Spleen (tissue), 7 donors: ENCODE results near the gene TMEM129.

Source experiments
- CTCF ChIP-seq, 11 experiments: fragments of 200-600 bp in 7 of 11; fragments of 450-650 bp in 4 of 11; sonication (generic) in 4 of 11; IDR thresholded peaks in 8 of 11; conservative IDR thresholded peaks in 3 of 11; 1 replicate in 7 of 11; 2 replicates in 4 of 11; pipeline versions ENCODE4 v1.4.0 to v1.8.0; 2016 to 2021; ENCODE audit warnings: antibody characterized with exemption in 11 of 11, inconsistent platforms in 4 of 11, mild to moderate bottlenecking in 1 of 11
- POLR2A ChIP-seq, 3 donors: fragments of 450-650 bp; IDR thresholded peaks; one replicate each; pipeline ENCODE4 v1.5.1; 2017; ENCODE audit warnings: antibody characterized with exemption in 3 of 3, mild to moderate bottlenecking in 1 of 3
- donor health status: DM: no; HTN: no; CAD: no; lungs with moderate emphysema.
- donor health status: DM: no; HTN: no; CAD: no.
- donor health status: DM: no; HTN: no; CAD: no.

GRCh38 chr4:1749826-1750225 lies 28.7 kb upstream of the TMEM129 start:
- no peak for TF ChIP-seq CTCF (IDR thresholded peaks at IDR 0.05 in 8 of 11, conservative IDR thresholded peaks at IDR 0.05 in 3 of 11)
- no peak for TF ChIP-seq POLR2A (IDR thresholded peaks at IDR 0.05)
